B cell (primary cell): ENCODE data around the gene ARHGEF39.

Experiments used
- EZH2 ChIP-seq: IDR thresholded peaks from 2 replicates; pipeline ENCODE4 v1.6.1; 2012; ENCODE audit warnings: borderline replicate concordance, low read depth, mild to moderate bottlenecking, moderate library complexity, low read length; ENCODE audit not compliant: insufficient read depth, poor library complexity, severe bottlenecking
- TF ChIP-seq, protein P1 (sequence below): fragments of 200-600 bp; IDR thresholded peaks from one replicate; pipeline ENCODE4 v1.8.0; 2022; ENCODE audit warnings: antibody characterized with exemption, mild to moderate bottlenecking

DNA sequence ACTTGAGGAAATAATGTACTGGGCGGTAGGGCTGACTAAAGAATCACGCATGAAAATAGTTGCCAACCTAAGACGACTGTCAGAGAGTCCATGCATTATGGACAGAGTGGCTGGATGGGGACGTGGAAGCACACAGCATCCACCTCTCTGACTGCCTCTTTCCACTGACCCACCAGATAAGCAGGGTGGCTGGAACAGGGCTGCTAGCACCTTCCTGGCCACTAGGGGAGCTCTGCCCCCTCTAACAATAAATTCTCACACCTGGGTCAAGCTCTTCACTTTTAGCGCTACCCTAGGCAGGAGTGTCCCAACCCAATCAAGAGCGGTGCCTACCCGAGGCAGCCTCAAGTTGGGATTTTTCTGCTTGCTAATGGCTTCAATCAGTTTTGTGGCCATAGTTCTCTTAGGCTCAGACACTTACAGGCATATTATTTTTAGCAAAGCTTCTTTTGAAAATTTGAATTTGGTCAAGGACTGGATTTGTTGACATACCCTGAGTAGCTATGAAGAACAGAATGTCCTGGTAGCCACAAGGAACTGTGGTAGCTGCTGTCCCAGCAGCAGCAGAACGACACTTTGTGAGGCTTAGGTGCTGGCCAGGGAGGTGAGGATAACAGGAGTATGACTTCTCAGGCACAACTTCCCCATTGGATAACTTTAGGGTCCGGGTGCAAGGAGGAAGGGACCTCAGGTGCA lies 31.7 kb upstream of the ARHGEF39 start:
- TF ChIP-seq, protein P1, sequence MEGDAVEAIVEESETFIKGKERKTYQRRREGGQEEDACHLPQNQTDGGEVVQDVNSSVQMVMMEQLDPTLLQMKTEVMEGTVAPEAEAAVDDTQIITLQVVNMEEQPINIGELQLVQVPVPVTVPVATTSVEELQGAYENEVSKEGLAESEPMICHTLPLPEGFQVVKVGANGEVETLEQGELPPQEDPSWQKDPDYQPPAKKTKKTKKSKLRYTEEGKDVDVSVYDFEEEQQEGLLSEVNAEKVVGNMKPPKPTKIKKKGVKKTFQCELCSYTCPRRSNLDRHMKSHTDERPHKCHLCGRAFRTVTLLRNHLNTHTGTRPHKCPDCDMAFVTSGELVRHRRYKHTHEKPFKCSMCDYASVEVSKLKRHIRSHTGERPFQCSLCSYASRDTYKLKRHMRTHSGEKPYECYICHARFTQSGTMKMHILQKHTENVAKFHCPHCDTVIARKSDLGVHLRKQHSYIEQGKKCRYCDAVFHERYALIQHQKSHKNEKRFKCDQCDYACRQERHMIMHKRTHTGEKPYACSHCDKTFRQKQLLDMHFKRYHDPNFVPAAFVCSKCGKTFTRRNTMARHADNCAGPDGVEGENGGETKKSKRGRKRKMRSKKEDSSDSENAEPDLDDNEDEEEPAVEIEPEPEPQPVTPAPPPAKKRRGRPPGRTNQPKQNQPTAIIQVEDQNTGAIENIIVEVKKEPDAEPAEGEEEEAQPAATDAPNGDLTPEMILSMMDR = peak; percentile 91
- TF ChIP-seq EZH2 = no peak
